ACC112 (cell line): ENCODE data around the gene MKNK2.
A peak's percentile ranks its signal among the peaks of the same experiment; 100 is the strongest.
"Not testable (repeated sequence)": the region's sequence is repeated elsewhere in the genome, so short reads cannot be mapped to it uniquely, and the experiment has no call there.

Source experiments
- H2AFZ ChIP-seq: fragments of 200-600 bp; sonication (generic); one replicate; pipeline ENCODE4 v1.6.0; 2017; ENCODE audit warnings: antibody characterized with exemption, low read length; ENCODE audit not compliant: unreplicated experiment
- H3K27ac ChIP-seq: fragments of 200-600 bp; sonication (generic); 2 replicates; pipeline ENCODE4 v1.5.1; 2014; ENCODE audit warnings: low read depth, mild to moderate bottlenecking, antibody characterized with exemption, low read length, moderate library complexity
- H3K27me3 ChIP-seq: fragments of 200-600 bp; sonication (generic); 2 replicates; pipeline ENCODE4 v1.6.1; 2014; ENCODE audit warnings: mild to moderate bottlenecking, antibody characterized with exemption, low read length, moderate library complexity, mixed read lengths; ENCODE audit not compliant: insufficient read depth
- H3K36me3 ChIP-seq: fragments of 200-600 bp; sonication (generic); 2 replicates; pipeline ENCODE4 v1.6.1; 2016; ENCODE audit warnings: mild to moderate bottlenecking, antibody characterized with exemption, low read length, moderate library complexity, mixed read lengths; ENCODE audit not compliant: insufficient read depth
- H3K4me1 ChIP-seq: fragments of 200-600 bp; sonication (generic); one replicate; pipeline ENCODE4 v1.6.1; 2016; ENCODE audit warnings: low read length, mixed read lengths; ENCODE audit not compliant: insufficient read depth, unreplicated experiment, control insufficient read depth
- H3K4me3 ChIP-seq: fragments of 200-600 bp; sonication (generic); 2 replicates; pipeline ENCODE4 v1.5.1; 2014; ENCODE audit warnings: mild to moderate bottlenecking, low read depth, low read length
- H3K79me2 ChIP-seq: fragments of 200-600 bp; sonication (generic); one replicate; pipeline ENCODE4 v1.6.0; 2016; ENCODE audit warnings: low read length; ENCODE audit not compliant: control insufficient read depth, unreplicated experiment, insufficient read depth

Gene MKNK2

GRCh38 chr19:2089727-2090053 lies 38.6 kb upstream of the MKNK2 start:
- H3K4me3 ChIP-seq = peak overlapping the region; percentile 43
- H3K4me1 ChIP-seq = peaks cover 46% of the 10 kb centered on the region

GRCh38 chr19:2089001-2089711 lies 38.1 kb upstream of the MKNK2 start:
- Histone ChIP-seq H2AFZ (no peak overlapping the region), H3K4me3 (peak overlapping the region; percentile 43; the same call in 1 of the 2 replicates), H3K79me2 (peaks cover 41% of the 10 kb centered on the region), H3K27ac (peak overlapping the region; percentile 83), H3K36me3 (no peaks in the 10 kb centered on the region), H3K27me3 (no peaks in the 10 kb centered on the region), H3K4me1 (peaks cover 46% of the 10 kb centered on the region)

More at GRCh38 chr19:2089727-2090053, 38.6 kb upstream of the MKNK2 start:
- no peaks in the 10 kb centered on the region for H3K36me3 ChIP-seq
- H3K79me2 ChIP-seq = peaks cover 47% of the 10 kb centered on the region
- no peak overlapping the region for H2AFZ ChIP-seq
- peak overlapping the region; percentile 83 for H3K27ac ChIP-seq
- no peaks in the 10 kb centered on the region for H3K27me3 ChIP-seq

DNA sequence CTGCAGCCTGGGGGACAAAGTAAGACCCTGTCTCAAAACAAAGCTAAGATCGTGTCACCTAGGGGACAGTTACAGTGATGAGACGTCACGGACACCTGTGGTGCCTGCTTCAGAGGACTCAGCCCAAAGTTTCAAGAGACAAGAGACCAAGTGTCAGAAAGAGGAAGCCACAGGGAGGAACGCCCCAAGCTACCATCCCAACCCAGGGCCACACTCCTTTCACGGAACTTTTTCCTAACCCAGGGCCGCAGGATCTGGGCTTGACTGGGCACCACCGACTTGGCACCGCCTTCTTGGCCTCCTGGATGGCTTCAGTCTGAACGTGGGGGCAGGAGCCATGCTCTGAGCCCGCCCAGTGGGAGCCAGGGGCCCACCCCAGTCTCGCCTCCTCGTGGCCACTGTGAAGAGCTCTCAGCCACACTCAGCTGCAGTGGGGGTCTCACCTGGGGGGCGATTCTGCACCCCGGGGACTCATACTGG lies 36.6 kb upstream of the MKNK2 start:
- Histone ChIP-seq H2AFZ (no peak overlapping the region), H3K27ac (no peak overlapping the region), H3K4me3 (no peak overlapping the region), H3K4me1 (peaks cover 42% of the 10 kb centered on the region), H3K27me3 (no peaks in the 10 kb centered on the region), H3K36me3 (no peaks in the 10 kb centered on the region), H3K79me2 (peaks cover 29% of the 10 kb centered on the region)

DNA sequence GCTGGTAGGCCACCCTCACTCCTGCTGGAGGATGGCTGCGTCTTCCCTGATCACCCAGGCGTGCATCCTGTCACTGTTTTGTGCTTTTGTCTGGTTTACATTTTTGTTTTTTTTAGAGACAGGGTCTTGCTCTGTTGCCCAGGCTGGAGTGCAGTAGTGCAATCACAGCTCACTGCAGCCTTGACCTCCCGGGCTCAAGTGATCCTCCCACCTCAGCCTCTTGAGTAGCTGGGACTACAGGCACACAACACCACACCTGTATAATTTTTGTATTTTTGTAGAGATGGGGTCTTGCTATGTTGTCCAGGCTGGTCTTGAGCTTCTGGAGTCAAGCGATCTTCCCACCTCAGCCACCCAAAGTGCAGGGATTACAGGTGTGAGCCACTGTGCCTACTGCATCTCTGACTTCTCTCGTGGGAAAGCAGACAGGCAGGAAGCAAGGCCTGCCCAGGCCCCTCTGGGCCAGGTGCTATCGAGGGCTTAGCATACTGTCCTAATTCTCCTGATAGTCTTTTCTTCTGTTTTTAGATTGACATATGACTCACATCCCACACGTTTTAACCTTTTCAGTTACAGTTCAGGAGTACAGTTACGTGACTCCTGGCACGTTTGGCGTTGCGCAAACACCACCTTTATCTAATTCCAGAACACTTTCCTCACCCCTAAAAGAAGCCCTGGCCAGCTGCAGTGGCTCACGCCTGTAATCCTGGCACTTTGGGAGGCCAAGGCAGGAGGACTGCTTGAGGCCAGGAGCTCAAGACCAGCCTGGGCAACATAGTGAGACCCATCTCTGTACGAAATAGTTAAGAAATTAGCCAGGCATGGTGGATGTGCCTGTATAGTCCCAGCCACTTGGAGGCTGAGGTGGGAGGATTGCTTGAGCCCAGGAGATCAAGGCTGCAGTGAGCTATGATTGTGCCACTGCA lies 35.9 kb upstream of the MKNK2 start:
- H3K36me3 ChIP-seq, H3K27ac ChIP-seq, H2AFZ ChIP-seq, H3K4me3 ChIP-seq, H3K27me3 ChIP-seq: not testable (repeated sequence)
- Histone ChIP-seq H3K79me2 (peaks cover 31% of the 10 kb centered on the region), H3K4me1 (peaks cover 37% of the 10 kb centered on the region)

- H3K36me3 ChIP-seq = no peaks in the 10 kb centered on the region
- H3K79me2 ChIP-seq = peaks cover 31% of the 10 kb centered on the region
- no peak overlapping the region for H3K4me3 ChIP-seq
- no peak overlapping the region for H2AFZ ChIP-seq
- peaks cover 27% of the 10 kb centered on the region for H3K4me1 ChIP-seq
- no peaks in the 10 kb centered on the region for H3K27me3 ChIP-seq
- H3K27ac ChIP-seq = no peak overlapping the region
Measured at GRCh38 chr19:2084993-2085720, 34.1 kb upstream of the MKNK2 start.

- Histone ChIP-seq H3K27ac (no peak overlapping the region), H3K79me2 (peaks cover 17% of the 10 kb centered on the region), H3K36me3 (no peaks in the 10 kb centered on the region), H3K4me1 (peaks cover 11% of the 10 kb centered on the region), H3K4me3 (no peak overlapping the region), H2AFZ (no peak overlapping the region), H3K27me3 (no peaks in the 10 kb centered on the region)
Measured at GRCh38 chr19:2083174-2083854, 32.3 kb upstream of the MKNK2 start.

GRCh38 chr19:2081873-2082810 lies 31.1 kb upstream of the MKNK2 start:
- H3K27me3 ChIP-seq = no peaks in the 10 kb centered on the region
- peaks cover 3% of the 10 kb centered on the region for H3K4me1 ChIP-seq
- no peak overlapping the region for H2AFZ ChIP-seq
- H3K27ac ChIP-seq = no peak overlapping the region
- no peaks in the 10 kb centered on the region for H3K36me3 ChIP-seq
- H3K4me3 ChIP-seq = no peak overlapping the region
- H3K79me2 ChIP-seq = peaks cover 6% of the 10 kb centered on the region

DNA sequence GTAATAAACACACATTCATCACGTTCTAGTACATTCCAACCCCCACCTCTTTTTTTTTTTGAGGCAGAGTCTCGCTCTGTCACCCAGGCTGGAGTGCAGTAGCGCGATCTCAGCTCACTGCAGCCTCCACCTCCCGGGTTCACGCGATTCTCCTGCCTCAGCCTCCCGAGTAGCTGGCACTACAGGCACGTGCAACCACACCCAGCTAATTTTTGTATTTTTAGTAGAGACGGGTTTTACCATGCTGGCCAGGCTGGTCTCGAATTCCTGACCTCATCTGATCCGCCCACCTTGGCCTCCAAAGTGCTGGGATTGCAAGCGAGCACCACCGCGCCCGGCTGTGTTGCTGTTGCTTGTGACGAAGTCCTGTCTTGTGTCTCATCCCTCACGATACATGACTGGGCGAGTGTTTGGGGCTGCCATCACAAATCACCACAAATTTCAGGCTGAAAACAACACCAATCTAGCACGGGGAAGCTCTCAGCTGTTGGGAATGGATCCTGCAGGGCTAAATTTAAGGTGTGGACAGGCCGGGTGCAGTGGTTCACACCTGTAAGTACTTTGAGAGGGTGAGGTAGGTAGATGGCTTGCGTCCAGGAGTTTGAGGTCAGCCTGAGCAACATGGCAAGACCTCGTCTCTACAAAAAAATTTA lies 29.4 kb upstream of the MKNK2 start:
- no peaks in the 10 kb centered on the region for H3K4me1 ChIP-seq
- H3K27ac ChIP-seq = no peak overlapping the region
- H3K79me2 ChIP-seq = peaks cover 3% of the 10 kb centered on the region
- H3K36me3 ChIP-seq = no peaks in the 10 kb centered on the region
- H3K4me3 ChIP-seq = no peak overlapping the region
- H2AFZ ChIP-seq = no peak overlapping the region
- H3K27me3 ChIP-seq = no peaks in the 10 kb centered on the region

- Histone ChIP-seq H3K4me1 (no peaks in the 10 kb centered on the region), H3K79me2 (peaks cover 3% of the 10 kb centered on the region), H3K4me3 (no peak overlapping the region), H3K27ac (no peak overlapping the region), H3K36me3 (no peaks in the 10 kb centered on the region), H3K27me3 (no peaks in the 10 kb centered on the region), H2AFZ (no peak overlapping the region)
Measured at GRCh38 chr19:2079865-2080301, 28.8 kb upstream of the MKNK2 start.
